Keratinocyte (primary cell): ENCODE data around the gene GADD45B. TPM values are rescaled to one million over a fixed set of nuclear protein-coding genes. Genes with fewer than 3 reads are reported as not detected.

Source experiments
- DNase-seq: peaks from one replicate; pipeline ENCODE4 v3.0.0-alpha.2; 2011; ENCODE audit warnings: low read depth, missing footprints, low spot score
- FAIRE-seq: peaks from 2 replicates; lab custom pipeline; 2011; peaks lifted over from hg19 to GRCh38; lab: Jason Lieb, UNC
- H2AFZ ChIP-seq: 2 replicates; pipeline ENCODE4 v1.6.0; 2012; ENCODE audit warnings: low read length, control low read depth, inconsistent platforms; ENCODE audit not compliant: control insufficient read depth
- H3K27ac ChIP-seq: 2 replicates; pipeline ENCODE4 v1.5.1; 2011; ENCODE audit warnings: low read length; ENCODE audit not compliant: control insufficient read depth, insufficient read depth
- H3K27me3 ChIP-seq: 3 replicates; pipeline ENCODE4 v1.6.0; 2011; ENCODE audit warnings: low read length; ENCODE audit not compliant: control insufficient read depth, insufficient read depth; ENCODE audit errors: extremely low read depth
- H3K36me3 ChIP-seq, 2 experiments: 2 replicates in 1 of 2; 3 replicates in 1 of 2; pipeline ENCODE4 v1.5.1; 2011; ENCODE audit warnings: low read length in 2 of 2, mild to moderate bottlenecking in 1 of 2; ENCODE audit not compliant: control insufficient read depth in 2 of 2, insufficient read depth in 2 of 2; ENCODE audit errors: extremely low read depth in 1 of 2
- H3K4me1 ChIP-seq: 3 replicates; pipeline ENCODE4 v1.5.1; 2011; ENCODE audit warnings: low read length; ENCODE audit not compliant: control insufficient read depth, insufficient read depth; ENCODE audit errors: extremely low read depth
- H3K4me2 ChIP-seq: 3 replicates; pipeline ENCODE4 v1.6.0; 2011; ENCODE audit warnings: low read depth, low read length; ENCODE audit not compliant: control insufficient read depth, insufficient read depth; ENCODE audit errors: extremely low read depth
- H3K4me3 ChIP-seq, 3 experiments: fragments of 200-600 bp in 1 of 3; sonication (generic) in 1 of 3; 2 replicates in 2 of 3; 3 replicates in 1 of 3; pipeline ENCODE4 v1.5.1; 2011 to 2016; ENCODE audit warnings: low read length in 3 of 3, mild to moderate bottlenecking in 3 of 3, control low read depth in 2 of 3, inconsistent platforms in 1 of 3, low read depth in 1 of 3, mixed read lengths in 1 of 3, mixed run types in 1 of 3, moderate library complexity in 1 of 3; ENCODE audit not compliant: control insufficient read depth in 2 of 3, insufficient read depth in 2 of 3; ENCODE audit errors: extremely low read depth in 1 of 3
- H3K79me2 ChIP-seq: 2 replicates; pipeline ENCODE4 v1.6.0; 2012; ENCODE audit warnings: low read length; ENCODE audit not compliant: control insufficient read depth, insufficient read depth
- H3K9ac ChIP-seq: 3 replicates; pipeline ENCODE4 v1.6.0; 2011; ENCODE audit warnings: low read length; ENCODE audit not compliant: control insufficient read depth, insufficient read depth; ENCODE audit errors: extremely low read depth
- H3K9me1 ChIP-seq: 3 replicates; pipeline ENCODE4 v1.6.0; 2011; ENCODE audit warnings: low read length; ENCODE audit not compliant: control insufficient read depth, insufficient read depth; ENCODE audit errors: extremely low read depth
- H3K9me3 ChIP-seq: 2 replicates; pipeline ENCODE4 v1.5.1; 2012; ENCODE audit warnings: low read depth, low read length; ENCODE audit not compliant: control insufficient read depth
- H4K20me1 ChIP-seq: 3 replicates; pipeline ENCODE4 v1.6.0; 2011; ENCODE audit warnings: low read length; ENCODE audit not compliant: control insufficient read depth, insufficient read depth; ENCODE audit errors: extremely low read depth
- CTCF ChIP-seq, 3 experiments: IDR thresholded peaks in 1 of 3; conservative IDR thresholded peaks in 1 of 3; optimal IDR thresholded peaks in 1 of 3; 2 replicates in 2 of 3; 3 replicates in 1 of 3; pipeline versions ENCODE3 to v1.5.1; 2011; ENCODE audit warnings: low read length in 3 of 3, mild to moderate bottlenecking in 3 of 3, moderate library complexity in 2 of 3, control low read depth in 1 of 3, inconsistent platforms in 1 of 3; ENCODE audit not compliant: insufficient read depth in 2 of 3; ENCODE audit errors: extremely low read depth in 1 of 3
- EZH2 ChIP-seq: IDR thresholded peaks from one replicate; pipeline ENCODE4 v1.6.1; 2012; ENCODE audit warnings: inconsistent platforms, mild to moderate bottlenecking, low read length, moderate library complexity
- dilution Hi-C: fragments of 300-500 bp; cut with MboI; formaldehyde crosslinking; loops from one replicate; pipeline ENCODE4 v1.7.0; 2020; ENCODE audit warnings: low sequenced_read_pairs; ENCODE audit not compliant: extremely low pct_ligation_motif_present
- polyA plus RNA-seq, 5 experiments: library from polyadenylated mRNA; depleted of rRNA in 3 of 5; stranded (reverse) in 3 of 5; stranded (forward) in 1 of 5; unstranded in 1 of 5; fragments of >200 nt; gene quantifications; 1 replicate in 1 of 5; 2 replicates in 3 of 5; 3 replicates in 1 of 5; pipeline versions ENCODE4 v1.2.1 to v1.2.3, GENCODE V29; 2011 to 2012; ENCODE audit warnings: missing spikeins in 2 of 5, low read depth in 1 of 5, low replicate concordance in 1 of 5

The GADD45B gene
- polyA plus RNA-seq, 1 donor (not counting 4 experiments of a cell fraction or from before 2014, with no cell fraction given), result 20.6 TPM

- Histone ChIP-seq H3K9me3 (no peaks in the 10 kb centered on the region), H3K4me1 (no peaks in the 10 kb centered on the region), H3K9ac (no peak overlapping the region), H3K27me3 (no peaks in the 10 kb centered on the region), H3K27ac (no peak overlapping the region), H2AFZ (no peak overlapping the region), H4K20me1 (peaks cover 10% of the 10 kb centered on the region), H3K36me3 (peaks cover 10 to 30% of the 10 kb centered on the region in 2 experiments), H3K9me1 (no peaks in the 10 kb centered on the region), H3K79me2 (peaks cover 77% of the 10 kb centered on the region), H3K4me2 (no peak overlapping the region), H3K4me3 (no peak overlapping the region)
- FAIRE-seq (no peak), DNase-seq (no peak)
- dilution Hi-C loops, result no loop called here
- TF ChIP-seq EZH2, result no peak
- no peak for TF ChIP-seq CTCF (optimal IDR thresholded peaks at IDR 0.05 in 1 of 3, IDR thresholded peaks at IDR 0.05 in 1 of 3, conservative IDR thresholded peaks at IDR 0.05 in 1 of 3; ENCODE audit: extremely low read depth in 1 of 3, insufficient read depth in 2 of 3, low read length in 3 of 3)
Observed at GRCh38 chr19:2444251-2445002, 31.5 kb upstream of the GADD45B start.

GRCh38 chr19:2446381-2446780 lies 29.5 kb upstream of the GADD45B start:
- Histone ChIP-seq H2AFZ (no peak overlapping the region), H3K4me2 (no peak overlapping the region), H4K20me1 (peaks cover 7% of the 10 kb centered on the region), H3K79me2 (peaks cover 82% of the 10 kb centered on the region), H3K9me1 (no peaks in the 10 kb centered on the region), H3K9ac (no peak overlapping the region), H3K36me3 (peaks cover 10 to 24% of the 10 kb centered on the region in 2 experiments), H3K4me3 (no peak overlapping the region), H3K27ac (no peak overlapping the region), H3K4me1 (no peaks in the 10 kb centered on the region), H3K27me3 (no peaks in the 10 kb centered on the region), H3K9me3 (no peaks in the 10 kb centered on the region)
- TF ChIP-seq CTCF (optimal IDR thresholded peaks at IDR 0.05 in 1 of 3, IDR thresholded peaks at IDR 0.05 in 1 of 3, conservative IDR thresholded peaks at IDR 0.05 in 1 of 3; ENCODE audit: extremely low read depth in 1 of 3, insufficient read depth in 2 of 3, low read length in 3 of 3) (no peak), EZH2 (no peak)
- no peak for FAIRE-seq
- no peak for DNase-seq
- dilution Hi-C loops, result no loop called here
